Measurements from ENCODE around the gene TFR2. TPM values are rescaled to one million over a fixed set of nuclear protein-coding genes. Genes with fewer than 3 reads are reported as not detected.

The TFR2 gene
- total and polyA plus RNA-seq, 2 of the 13 experiments (the other 11 are each of a cell fraction or from before 2014, with no cell fraction given), result 36.9 to 64.2 TPM

DNA sequence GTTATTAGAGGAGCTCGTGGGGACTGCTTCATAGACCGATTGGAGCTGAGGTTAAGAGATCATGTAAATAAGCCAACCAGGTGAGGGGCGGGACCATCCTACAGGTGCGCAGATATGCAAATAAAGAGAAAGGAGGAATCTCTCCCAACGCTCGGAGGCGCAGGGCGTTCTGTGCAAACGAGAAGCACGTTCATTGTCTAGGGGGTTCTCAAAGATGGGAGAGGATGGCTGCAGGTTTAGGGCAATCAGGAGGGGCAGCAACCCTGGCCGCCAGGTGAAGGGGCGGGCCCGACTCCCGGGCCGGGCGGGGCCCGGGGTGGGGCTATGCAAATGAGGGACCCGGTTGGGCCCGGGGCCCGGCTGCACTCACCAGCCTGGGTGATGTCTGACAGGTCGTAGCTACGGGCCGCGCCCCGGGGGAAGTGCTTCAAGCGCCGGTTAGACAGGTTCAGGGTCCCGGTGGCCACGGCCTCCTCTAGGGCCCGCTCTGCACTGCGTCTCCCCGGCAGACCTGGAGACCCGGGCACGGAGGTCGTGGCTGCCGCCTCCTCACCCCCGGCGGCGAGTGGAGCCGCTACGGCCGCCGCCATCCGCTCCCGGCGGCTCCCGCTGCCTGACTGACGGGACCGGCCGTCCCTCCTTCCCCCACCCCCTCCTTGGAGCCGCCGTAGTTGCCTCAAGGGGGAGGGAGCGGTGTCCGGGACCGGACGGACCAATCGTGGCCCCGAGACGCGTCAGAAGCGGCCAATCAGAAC is 55.7 kb downstream of the TFR2 start, which contains the start of gene LRCH4 (continued):
- TF ChIP-seq ZNF775 (CRISPR knock-in tag; IDR thresholded peaks at IDR 0.05; ENCODE audit: borderline replicate concordance) (no peak), NFE2 (CRISPR knock-in tag; IDR thresholded peaks at IDR 0.05) (peak; percentile 2; the same call in 1 of the 2 replicates), ETV6 (CRISPR knock-in tag; conservative IDR thresholded peaks at IDR 0.05) (peak; percentile 86), SRY (CRISPR knock-in tag; IDR thresholded peaks at IDR 0.05) (peak; percentile 57; the same call in 1 of the 2 replicates), MXD4 (CRISPR knock-in tag; IDR thresholded peaks at IDR 0.05) (peak; percentile 81), ESRRA (CRISPR knock-in tag; IDR thresholded peaks at IDR 0.05; ENCODE audit: low read depth) (0 out of 2 replicates have a peak, but pooled peaks have one; percentile 63), MAZ (IDR thresholded peaks at IDR 0.05; ENCODE audit: borderline replicate concordance, low read depth, low read length) (peak; percentile 93), MAZ (CRISPR knock-in tag; IDR thresholded peaks at IDR 0.05; ENCODE audit: low read depth) (peak; percentile 97), ZNF768 (CRISPR knock-in tag; IDR thresholded peaks at IDR 0.05) (peak; percentile 75; the same call in 1 of the 2 replicates), KLF15 (CRISPR knock-in tag; IDR thresholded peaks at IDR 0.05; ENCODE audit: borderline replicate concordance) (peak; percentile 84; the same call in 1 of the 2 replicates), STAT5B (CRISPR knock-in tag; IDR thresholded peaks at IDR 0.05) (no peak), ZNF614 (CRISPR knock-in tag; IDR thresholded peaks at IDR 0.05; ENCODE audit: borderline replicate concordance) (peak; percentile 55; the same call in 1 of the 2 replicates), GLI4 (CRISPR knock-in tag; IDR thresholded peaks at IDR 0.05; ENCODE audit: borderline replicate concordance) (peak; percentile 73; the same call in 1 of the 2 replicates), ATF1 (CRISPR knock-in tag; IDR thresholded peaks at IDR 0.05) (no peak), MEIS2 (CRISPR knock-in tag; IDR thresholded peaks at IDR 0.05) (peak; percentile 71; the same call in 1 of the 2 replicates)
- TF ChIP-seq, protein P1, sequence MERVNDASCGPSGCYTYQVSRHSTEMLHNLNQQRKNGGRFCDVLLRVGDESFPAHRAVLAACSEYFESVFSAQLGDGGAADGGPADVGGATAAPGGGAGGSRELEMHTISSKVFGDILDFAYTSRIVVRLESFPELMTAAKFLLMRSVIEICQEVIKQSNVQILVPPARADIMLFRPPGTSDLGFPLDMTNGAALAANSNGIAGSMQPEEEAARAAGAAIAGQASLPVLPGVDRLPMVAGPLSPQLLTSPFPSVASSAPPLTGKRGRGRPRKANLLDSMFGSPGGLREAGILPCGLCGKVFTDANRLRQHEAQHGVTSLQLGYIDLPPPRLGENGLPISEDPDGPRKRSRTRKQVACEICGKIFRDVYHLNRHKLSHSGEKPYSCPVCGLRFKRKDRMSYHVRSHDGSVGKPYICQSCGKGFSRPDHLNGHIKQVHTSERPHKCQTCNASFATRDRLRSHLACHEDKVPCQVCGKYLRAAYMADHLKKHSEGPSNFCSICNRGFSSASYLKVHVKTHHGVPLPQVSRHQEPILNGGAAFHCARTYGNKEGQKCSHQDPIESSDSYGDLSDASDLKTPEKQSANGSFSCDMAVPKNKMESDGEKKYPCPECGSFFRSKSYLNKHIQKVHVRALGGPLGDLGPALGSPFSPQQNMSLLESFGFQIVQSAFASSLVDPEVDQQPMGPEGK (CRISPR knock-in tag; IDR thresholded peaks at IDR 0.05), result peak; percentile 63
- TF ChIP-seq, protein P2, sequence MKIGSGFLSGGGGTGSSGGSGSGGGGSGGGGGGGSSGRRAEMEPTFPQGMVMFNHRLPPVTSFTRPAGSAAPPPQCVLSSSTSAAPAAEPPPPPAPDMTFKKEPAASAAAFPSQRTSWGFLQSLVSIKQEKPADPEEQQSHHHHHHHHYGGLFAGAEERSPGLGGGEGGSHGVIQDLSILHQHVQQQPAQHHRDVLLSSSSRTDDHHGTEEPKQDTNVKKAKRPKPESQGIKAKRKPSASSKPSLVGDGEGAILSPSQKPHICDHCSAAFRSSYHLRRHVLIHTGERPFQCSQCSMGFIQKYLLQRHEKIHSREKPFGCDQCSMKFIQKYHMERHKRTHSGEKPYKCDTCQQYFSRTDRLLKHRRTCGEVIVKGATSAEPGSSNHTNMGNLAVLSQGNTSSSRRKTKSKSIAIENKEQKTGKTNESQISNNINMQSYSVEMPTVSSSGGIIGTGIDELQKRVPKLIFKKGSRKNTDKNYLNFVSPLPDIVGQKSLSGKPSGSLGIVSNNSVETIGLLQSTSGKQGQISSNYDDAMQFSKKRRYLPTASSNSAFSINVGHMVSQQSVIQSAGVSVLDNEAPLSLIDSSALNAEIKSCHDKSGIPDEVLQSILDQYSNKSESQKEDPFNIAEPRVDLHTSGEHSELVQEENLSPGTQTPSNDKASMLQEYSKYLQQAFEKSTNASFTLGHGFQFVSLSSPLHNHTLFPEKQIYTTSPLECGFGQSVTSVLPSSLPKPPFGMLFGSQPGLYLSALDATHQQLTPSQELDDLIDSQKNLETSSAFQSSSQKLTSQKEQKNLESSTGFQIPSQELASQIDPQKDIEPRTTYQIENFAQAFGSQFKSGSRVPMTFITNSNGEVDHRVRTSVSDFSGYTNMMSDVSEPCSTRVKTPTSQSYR (CRISPR knock-in tag; IDR thresholded peaks at IDR 0.05; ENCODE audit: borderline replicate concordance), result peak; percentile 100
- TF ChIP-seq, protein P3, sequence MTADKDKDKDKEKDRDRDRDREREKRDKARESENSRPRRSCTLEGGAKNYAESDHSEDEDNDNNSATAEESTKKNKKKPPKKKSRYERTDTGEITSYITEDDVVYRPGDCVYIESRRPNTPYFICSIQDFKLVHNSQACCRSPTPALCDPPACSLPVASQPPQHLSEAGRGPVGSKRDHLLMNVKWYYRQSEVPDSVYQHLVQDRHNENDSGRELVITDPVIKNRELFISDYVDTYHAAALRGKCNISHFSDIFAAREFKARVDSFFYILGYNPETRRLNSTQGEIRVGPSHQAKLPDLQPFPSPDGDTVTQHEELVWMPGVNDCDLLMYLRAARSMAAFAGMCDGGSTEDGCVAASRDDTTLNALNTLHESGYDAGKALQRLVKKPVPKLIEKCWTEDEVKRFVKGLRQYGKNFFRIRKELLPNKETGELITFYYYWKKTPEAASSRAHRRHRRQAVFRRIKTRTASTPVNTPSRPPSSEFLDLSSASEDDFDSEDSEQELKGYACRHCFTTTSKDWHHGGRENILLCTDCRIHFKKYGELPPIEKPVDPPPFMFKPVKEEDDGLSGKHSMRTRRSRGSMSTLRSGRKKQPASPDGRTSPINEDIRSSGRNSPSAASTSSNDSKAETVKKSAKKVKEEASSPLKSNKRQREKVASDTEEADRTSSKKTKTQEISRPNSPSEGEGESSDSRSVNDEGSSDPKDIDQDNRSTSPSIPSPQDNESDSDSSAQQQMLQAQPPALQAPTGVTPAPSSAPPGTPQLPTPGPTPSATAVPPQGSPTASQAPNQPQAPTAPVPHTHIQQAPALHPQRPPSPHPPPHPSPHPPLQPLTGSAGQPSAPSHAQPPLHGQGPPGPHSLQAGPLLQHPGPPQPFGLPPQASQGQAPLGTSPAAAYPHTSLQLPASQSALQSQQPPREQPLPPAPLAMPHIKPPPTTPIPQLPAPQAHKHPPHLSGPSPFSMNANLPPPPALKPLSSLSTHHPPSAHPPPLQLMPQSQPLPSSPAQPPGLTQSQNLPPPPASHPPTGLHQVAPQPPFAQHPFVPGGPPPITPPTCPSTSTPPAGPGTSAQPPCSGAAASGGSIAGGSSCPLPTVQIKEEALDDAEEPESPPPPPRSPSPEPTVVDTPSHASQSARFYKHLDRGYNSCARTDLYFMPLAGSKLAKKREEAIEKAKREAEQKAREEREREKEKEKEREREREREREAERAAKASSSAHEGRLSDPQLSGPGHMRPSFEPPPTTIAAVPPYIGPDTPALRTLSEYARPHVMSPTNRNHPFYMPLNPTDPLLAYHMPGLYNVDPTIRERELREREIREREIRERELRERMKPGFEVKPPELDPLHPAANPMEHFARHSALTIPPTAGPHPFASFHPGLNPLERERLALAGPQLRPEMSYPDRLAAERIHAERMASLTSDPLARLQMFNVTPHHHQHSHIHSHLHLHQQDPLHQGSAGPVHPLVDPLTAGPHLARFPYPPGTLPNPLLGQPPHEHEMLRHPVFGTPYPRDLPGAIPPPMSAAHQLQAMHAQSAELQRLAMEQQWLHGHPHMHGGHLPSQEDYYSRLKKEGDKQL (CRISPR knock-in tag; IDR thresholded peaks at IDR 0.05; ENCODE audit: low read depth), result no peak
